Stomach (tissue), 4 donors: Measurements from ENCODE around the gene DNAJC8.

Source experiments
- CTCF ChIP-seq, 7 experiments: fragments of 450-650 bp in 4 of 7; fragments of 200-600 bp in 3 of 7; sonication (generic) in 3 of 7; IDR thresholded peaks; one replicate each; pipeline ENCODE4 v1.5.1; 2016 to 2019; ENCODE audit warnings: antibody characterized with exemption in 7 of 7, control low read depth in 2 of 7, mild to moderate bottlenecking in 1 of 7
- EP300 ChIP-seq: sonication (generic); formaldehyde crosslinking; IDR thresholded peaks from one replicate; pipeline ENCODE4 v1.6.1; 2017; ENCODE audit warnings: antibody characterized with exemption
- POLR2A ChIP-seq, 4 donors: fragments of 450-650 bp; IDR thresholded peaks; one replicate each; pipeline ENCODE4 v1.6.1; 2016; ENCODE audit warnings: antibody characterized with exemption in 4 of 4, control low read depth in 2 of 4, mild to moderate bottlenecking in 1 of 4, moderate library complexity in 1 of 4

GRCh38 chr1:28197682-28198415, 35.0 kb downstream of the DNAJC8 start:
- TF ChIP-seq CTCF (IDR thresholded peaks at IDR 0.05): no peak
- no peak for TF ChIP-seq POLR2A (IDR thresholded peaks at IDR 0.05)
- TF ChIP-seq EP300: no peak
